Measurements from ENCODE around the gene TBX15.

DNA sequence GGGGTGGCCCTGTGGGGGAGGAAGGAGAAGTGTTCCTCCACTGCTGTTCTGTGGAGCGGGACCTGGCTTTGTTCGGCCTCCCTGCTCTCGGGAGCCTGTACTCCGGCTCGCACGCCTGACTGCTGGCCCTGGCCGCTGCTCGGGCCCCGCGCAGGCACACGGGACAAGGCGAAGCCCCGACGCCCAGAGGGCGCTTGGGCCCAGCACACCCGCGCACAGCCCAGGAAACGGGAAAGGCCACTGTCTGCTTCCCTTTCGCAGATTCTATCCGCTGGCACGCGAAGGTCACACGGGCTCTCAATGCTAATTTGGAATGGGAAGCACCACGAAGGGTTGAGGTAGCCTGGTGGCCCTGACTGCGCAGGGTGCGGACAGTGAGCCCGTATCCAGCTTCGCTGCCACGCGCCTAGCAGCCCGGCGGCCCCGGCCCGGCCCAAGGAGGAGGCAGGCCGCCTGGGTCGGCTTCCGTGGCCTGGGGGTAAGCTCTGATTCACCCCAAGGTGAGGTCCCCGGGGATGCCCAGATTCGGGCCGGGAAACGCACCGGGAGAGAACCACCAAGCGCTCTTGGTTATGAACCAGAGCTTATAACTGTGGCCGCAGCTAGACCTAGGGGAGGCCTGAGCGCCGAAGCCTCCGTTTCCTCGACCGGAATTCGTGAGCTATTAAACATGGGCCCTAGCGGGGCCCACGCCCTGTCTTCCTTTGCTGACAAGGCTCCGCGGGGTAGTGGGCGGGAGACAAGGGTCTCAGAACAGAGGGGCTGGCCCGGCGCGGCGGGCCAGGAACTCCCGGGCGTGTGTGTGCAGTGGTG, 19.7 kb upstream of the TBX15 start:
- TF ChIP-seq POLR2A (IDR thresholded peaks at IDR 0.05) (no peak), CTCF (IDR thresholded peaks at IDR 0.05) (no peak), POLR2AphosphoS5 (IDR thresholded peaks at IDR 0.05) (no peak), EP300 (IDR thresholded peaks at IDR 0.05) (no peak)

Data from gastroesophageal sphincter (tissue), 3 donors.